GM21825 (cell line): ENCODE results near the gene ERBB4.
"Not testable (repeated sequence)": the region's sequence is repeated elsewhere in the genome, so short reads cannot be mapped to it uniquely, and the experiment has no call there.

Experiments
- ATAC-seq: cut with Tn5 transposase; IDR thresholded peaks from one replicate; pipeline ENCODE4 v1.9.1; 2021; ENCODE audit warnings: mild to moderate bottlenecking, moderate library complexity; ENCODE audit not compliant: unreplicated experiment

Gene ERBB4

DNA sequence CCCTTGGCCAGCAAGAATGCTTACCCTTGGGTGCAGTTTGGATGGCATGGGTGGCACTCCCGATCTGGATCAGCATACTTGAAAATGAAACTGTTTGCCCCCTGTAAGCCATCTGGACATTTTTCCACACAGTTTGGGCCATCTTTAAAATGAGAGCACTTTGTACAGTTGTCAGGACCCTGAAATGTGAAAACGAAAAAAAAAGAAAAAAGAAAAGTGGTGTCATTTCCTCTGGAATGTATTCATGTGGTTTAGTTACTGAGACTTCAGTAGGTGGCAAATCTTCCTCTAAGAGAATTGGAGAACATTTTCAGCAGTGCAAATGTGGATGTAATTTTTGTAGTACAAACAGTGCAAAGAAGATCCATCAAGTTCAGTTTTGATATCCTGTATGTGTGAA is 873.3 kb downstream of the ERBB4 start:
- no peak for ATAC-seq

DNA sequence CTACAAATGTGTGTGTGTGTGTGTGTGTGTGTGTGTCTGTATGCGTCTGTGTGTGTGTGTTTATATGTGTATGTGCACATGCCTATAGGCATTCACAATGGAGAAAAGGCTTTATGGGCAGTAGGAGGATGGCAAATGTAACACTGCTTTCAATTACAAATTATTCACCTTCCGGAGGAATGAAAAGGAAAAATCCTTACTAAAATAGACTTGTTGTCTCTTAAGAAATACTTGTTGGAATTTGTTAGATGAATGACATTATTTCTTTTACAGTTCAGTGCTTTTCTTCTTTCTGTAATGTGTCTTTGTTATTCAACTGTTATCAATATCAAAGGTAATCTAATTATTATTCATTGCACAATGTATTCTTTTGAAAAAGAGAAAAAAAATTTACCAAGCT is 874.3 kb downstream of the ERBB4 start:
- ATAC-seq = no peak

DNA sequence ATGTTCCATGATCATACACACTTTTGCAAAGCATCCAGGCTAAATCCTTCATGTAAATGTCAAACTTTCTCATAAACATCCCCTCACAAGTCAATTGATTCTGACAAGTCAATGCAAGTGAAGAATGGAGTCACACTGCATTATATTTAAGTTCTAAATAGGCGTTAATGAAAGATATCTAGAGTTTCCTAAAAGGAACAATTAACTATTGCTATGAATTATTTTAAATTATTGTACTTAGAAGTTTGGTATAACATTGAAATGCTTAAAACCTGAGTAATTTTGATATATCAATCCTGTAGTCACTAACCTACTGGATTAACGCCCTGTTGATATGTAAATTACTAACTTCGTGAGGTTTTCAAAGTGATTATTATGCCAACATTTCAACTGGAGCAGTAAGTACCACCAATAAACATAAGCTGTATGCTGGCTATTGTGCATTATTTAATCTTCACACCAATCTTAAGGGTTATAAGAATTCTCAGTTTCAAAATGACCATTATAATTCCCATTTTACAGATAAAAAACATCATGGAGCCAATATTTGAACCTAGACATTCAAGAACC is 884.3 kb downstream of the ERBB4 start:
- ATAC-seq = no peak

DNA sequence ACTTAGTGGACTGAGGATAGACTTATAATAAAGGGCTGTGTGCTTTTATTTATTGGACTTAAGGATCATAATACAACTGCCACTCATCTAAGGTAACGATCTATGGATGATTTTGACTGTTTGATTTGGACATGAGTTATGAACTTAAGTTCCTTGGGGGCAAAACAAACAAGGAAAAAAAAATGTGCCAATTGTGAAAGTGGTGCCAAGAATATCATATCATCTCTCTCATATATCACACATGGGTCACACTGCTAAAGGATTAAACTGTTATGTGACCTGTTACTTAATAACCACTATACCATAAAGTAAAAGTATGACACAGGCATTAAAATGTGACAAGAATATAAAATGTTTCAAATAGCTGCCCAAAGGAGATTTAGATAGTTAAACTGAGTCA is 886.3 kb downstream of the ERBB4 start:
- ATAC-seq = no peak

DNA sequence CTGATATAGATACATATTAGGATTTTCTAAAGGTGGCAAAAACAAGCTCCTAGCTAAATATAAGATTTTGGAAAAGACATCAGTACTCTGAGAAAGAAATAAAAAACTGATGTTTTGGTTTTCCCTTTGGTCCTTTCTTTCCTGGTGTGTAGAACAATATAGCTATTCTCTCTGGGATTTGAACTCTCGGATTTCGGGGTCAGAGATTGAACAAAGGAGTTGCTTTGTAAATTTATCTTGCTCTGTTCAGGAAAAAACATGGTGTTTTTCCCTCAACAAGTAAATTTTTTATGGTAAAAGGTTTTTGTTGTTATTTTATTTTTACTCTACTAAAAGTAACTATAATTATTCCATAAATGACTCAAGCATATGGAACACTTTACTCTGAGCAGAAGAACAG is 889.3 kb downstream of the ERBB4 start:
- ATAC-seq = no peak

DNA sequence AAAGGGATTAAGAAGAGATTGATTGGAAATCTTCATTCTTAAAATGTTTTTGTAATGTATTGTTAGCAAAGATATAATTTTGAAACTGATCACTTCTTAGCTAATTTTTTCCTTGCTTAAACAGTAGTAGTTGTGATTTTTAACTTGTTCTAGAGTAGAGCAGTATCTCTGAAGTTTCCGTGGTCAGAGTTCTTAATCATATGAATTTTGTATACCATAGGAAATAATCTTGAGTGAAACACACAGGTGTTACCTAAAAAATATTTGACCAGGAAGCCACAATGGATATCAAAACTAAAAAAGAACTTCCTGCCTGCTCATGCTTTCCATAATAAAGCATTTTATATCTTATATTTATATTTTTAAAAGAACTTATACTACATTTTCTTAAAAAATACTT is 907.1 kb downstream of the ERBB4 start:
- ATAC-seq = no peak

DNA sequence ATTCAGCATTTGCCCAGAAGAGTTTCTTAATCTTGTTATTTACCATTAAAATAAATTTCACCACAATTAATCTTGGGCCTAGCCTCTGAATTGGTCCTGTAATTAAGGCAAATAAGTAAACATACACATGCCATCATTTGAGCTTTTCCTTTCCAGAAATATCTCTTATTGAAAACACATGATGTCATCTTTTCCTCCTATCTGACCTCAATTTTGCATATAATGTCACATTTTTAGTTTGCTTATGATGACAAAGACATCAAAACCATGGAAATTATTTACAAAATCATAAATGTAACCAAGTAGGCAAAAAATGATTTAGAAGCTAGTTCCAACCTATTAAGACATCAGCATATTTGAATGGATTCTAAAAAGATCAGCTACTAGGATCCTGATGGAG is 915.5 kb downstream of the ERBB4 start:
- no peak for ATAC-seq

DNA sequence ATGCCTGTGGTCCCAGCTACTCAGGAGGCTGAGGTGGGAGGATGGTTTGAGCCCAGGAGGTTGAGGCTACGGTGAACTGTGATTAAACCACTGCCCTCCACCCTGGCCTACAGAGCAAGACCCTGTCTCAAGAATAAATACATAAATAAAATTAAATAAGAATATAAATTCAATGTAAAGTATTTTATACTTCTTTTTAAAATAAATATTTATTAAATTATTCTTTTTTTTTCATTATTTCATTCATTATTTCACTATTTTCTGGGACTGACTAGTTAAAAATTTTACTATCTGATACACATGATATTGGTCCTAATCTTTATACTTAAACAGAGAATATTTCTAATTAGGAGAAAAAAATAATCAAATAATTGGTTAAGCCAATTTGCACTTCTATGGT is 917.6 kb downstream of the ERBB4 start:
- ATAC-seq = no peak

DNA sequence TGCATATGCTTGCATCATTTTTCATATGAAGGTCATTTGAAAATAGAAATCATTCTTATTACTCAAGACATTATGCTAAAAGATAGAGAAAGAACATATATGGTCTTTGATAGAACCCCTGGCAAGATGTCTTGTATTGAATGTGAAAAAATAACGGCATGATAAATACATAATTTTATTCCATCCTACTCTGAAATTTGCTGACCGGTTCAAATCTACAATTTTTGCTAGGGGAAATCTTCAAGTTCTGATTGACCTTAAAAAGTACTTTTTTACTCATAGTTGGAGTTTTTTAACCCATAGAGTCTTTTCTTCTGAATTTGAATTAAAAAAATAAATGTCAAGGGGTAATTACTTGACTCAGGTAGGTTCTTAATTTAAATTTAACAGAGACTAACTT is 920.8 kb downstream of the ERBB4 start:
- no peak for ATAC-seq

DNA sequence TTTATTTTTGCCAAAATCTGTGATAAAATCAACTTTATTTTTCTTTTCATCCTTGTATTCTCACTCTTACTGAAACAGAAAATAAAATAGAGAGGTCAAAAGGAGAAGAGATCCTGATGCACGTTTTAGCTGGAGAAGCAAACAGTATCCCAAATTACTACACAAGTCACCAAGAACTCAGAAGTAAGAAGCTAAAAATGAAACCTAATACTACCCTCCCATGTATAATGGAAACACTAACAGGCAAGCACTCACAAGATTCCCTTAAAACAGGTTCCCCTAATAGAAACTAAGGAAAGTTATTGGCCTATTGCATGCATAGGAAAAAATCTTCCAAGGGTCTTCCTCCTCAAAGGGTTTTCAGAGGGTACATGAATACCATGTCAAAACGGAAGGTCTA is 927.0 kb downstream of the ERBB4 start:
- ATAC-seq = no peak

DNA sequence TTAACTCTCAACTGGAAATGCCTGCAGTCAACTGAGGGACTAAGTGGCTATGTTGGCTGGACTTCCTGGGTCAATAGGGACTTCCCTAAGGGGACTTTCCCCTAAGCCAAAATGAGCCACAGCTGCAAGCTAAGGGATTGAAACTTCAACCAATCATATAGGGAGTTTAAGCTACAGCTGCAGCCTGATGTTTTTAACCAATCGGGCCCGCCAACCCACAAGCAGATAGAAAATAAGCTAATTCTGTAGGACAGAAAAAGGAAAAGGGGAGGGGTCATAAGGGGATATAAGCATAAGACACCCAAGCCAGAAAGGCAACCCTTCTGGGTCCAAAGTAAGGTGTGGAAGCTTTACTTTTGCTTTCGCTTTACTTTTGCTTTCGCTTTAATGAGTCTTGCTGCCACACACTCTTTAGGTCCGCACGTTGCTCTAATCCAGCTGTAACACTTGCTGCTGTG is 927.5 kb downstream of the ERBB4 start:
- ATAC-seq = no peak

DNA sequence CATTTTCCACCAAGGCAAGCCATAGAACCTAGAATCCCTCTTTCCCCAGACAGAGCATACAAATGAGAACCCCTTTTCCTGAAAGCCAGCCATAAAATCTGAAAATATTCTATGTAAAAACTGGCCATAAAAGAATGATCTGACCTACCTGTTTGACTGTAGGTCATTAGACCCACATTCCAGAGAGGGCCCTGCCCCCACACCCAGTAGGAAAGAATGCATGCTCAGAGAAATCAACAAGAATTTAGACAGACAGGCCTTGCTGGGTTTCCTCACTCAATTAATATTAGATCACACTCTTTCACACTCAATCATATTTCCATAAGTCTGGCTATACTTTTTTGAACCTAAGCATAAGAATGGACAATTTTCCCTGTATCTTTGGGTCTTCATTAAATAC is 929.5 kb downstream of the ERBB4 start:
- ATAC-seq = no peak

DNA sequence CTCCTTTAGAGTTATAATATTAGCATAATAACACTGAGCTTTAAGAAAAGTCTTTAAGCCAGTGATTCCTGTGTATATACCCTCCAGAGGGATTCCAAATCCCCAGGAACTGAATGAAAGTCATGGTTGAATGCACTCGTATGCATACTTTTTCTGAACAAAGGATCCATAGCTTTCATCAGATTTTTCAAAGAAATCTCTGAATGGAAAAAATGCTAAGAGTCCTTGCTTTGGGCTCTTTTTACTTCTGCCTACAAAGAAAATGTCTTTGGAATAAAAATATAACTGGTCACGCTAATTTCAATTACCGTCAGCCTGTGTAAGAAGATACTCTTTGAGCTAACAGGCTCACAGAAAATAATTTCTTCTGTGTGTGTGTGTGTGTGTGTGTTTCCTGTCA is 939.5 kb downstream of the ERBB4 start:
- no peak for ATAC-seq

DNA sequence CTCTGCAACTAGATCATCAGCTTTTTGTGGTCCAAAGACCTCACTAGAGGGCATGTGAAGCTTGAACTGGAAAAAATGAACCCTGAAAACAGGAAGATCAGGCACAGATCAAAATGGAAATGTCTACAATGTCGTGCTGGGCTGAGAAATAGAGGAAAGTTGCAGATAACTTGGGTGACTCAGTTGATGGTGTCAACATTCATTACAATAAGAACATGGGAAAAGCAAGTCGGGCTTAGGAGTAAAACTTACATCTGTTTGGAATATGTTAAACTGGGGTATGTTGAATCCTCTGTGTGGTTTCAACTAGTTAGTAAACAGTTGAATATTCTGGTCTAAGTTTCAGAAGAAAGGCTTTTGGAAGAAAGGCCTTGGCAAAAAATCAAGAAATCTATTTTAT is 940.4 kb downstream of the ERBB4 start:
- ATAC-seq = no peak

DNA sequence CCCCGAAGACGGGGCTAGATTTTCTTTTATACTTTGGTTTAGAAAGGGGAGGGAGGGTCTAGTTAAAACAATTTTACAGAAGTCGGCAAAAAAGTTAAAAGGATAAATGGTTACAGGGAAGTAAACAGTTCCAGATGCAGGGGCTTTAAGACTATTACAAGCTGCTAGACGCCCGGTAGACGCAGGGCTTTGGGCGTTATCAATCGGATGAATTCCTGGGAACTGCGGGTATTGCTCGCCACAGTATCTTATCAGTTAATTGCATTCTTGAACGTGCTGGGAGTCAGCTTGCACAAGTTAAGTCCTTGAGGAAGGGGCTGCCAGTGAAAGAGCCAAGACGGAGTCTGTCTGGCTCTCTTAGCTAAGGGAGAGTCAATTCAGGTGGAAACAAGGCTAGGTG is 946.6 kb downstream of the ERBB4 start:
- ATAC-seq = not testable (repeated sequence)

DNA sequence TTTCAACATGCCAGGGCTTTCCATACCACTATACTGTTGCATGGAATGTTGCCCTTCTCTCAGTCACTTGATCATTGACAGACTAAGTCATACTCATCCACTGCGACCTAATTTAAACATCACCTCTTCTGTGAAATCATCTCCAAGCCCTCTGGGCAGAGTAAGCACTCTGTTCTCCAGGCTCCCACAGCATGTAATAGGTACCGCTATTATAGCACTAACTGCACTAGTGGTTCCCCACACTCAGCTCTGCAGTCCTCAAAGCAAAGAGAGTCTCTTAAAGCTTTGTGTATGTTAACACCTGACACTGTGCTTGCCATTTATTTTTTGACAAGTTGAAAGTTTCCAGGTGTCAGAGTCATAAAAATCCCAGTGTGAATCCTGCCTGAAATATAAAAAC is 947.2 kb downstream of the ERBB4 start:
- ATAC-seq = no peak

DNA sequence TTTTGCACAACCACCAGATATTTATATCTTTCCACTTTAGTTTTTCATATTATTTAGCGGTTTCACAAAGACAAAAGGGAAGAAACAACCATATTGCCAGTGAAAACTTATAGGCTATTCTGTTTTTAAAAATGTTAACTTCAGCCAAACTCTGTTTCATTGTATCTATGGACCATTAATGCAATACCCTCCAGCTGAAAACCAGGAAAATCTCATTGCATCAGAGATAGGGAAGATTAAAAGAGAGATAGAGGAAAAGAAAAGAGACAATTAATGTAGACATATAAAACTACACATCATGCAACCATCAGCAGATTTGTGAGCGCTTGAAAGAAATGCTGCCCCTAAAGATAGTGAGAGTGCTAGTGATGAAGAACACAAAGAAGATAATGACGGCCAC is 970.2 kb downstream of the ERBB4 start:
- no peak for ATAC-seq

DNA sequence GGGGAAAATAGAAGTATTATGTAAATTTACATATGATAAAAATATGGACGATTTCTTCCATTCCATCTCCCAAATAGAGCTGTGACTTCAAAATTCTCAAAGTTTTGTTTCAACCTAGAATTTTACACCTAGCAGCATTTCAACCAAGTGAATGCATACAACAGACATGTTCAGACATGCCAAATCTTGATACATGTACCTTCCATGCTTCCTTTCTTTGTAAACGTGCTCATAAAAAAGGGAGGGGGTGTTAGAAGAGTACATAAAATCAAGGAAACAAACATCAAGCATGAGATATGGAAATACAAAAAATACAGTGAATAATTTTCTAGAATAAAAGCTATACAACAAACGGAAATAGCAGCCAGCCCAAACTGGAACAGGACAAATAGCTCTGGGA is 974.2 kb downstream of the ERBB4 start:
- no peak for ATAC-seq

DNA sequence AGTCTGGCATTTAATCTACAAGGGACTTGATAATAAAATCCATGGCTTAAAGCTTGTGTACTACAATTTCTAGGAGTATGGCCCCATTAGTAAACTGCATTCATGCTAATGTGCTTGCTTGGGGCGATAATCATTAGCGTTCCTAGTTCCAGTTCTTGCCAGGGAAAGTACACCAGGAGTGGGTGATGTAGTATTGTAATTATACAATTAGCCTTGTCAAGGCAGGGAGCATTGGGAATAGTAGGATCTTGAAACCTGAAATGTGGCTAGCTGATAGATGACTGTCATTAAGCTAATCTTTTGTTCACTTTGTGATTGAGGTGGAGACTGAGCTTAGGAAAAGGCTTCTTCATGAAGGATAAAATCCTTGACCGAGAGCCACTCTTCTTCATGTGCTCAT is 993.0 kb downstream of the ERBB4 start:
- no peak for ATAC-seq

DNA sequence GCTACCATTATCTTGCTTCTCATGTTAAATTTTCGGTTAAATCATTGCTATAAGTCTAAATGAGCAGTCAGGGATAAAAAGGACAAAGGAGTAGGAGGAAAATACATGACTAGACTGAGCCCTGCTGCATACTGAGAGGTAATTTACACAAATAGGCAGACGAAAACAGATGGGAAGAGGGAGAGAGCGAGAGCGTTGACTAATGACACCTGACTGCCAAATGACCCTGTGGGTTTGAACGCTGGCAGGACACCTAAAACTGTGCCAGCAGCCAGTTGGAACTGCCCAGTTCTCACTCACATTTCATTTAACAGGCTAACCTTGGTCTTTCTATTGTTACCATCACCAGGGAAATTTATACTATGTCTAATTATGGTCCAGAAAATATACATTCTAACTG is 1004.0 kb downstream of the ERBB4 start:
- no peak for ATAC-seq

DNA sequence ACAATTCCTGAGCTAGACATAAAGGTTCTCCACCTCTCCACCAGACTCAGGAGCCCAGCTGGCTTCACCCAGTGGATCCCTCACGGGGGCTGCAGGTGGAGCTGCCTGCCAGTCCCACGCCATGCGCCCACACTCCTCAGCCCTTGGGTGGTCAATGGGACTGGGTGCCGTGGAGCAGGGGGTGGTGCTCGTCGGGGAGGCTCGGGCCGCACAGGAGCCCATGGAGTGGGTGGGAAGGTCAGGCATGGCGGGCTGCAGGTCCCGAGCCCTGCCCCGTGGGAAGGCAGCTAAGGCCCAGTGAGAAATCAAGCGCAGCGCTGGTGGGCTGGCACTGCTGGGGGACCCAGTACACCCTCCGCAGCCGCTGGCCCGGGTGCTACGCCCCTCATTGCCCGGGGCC is 1014.4 kb downstream of the ERBB4 start:
- not testable (repeated sequence) for ATAC-seq

DNA sequence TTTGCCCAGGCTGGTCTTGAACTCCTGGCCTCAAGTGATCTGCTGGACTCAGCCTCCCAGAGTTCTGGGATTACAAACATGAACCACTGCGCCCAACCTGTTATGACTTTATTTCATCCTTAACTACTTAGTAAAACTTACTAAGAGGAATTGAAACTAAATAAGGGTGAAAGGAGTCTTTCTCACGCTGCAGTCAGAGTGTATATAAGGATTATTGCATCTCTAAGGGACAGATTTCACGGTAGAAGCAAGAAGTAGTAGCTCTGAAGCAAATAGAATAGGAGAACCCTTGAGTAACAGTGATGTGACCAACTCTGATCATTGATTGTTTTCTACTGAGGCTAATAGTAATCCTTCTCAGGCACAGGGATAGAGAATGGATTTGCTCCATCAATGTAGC is 1022.1 kb downstream of the ERBB4 start:
- no peak for ATAC-seq

DNA sequence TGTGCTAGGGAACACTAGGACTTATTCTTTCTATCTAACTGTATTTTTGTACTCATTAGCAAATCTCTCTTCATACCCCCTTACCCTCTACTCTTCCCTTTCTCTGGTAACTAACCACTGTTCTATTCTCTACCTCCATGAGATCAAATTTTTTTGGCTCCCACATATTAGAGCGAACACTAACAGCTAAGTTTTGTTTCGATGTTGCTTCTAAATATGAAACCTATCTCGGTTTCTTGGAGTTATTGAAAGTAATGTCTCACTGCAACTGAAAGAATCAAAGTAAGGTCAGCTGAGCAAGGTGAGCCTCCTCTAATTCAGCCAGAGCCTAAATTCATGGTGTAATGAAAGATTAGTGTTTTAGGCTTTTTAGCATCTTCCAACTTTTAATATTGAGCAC is 1024.6 kb downstream of the ERBB4 start:
- ATAC-seq = no peak

DNA sequence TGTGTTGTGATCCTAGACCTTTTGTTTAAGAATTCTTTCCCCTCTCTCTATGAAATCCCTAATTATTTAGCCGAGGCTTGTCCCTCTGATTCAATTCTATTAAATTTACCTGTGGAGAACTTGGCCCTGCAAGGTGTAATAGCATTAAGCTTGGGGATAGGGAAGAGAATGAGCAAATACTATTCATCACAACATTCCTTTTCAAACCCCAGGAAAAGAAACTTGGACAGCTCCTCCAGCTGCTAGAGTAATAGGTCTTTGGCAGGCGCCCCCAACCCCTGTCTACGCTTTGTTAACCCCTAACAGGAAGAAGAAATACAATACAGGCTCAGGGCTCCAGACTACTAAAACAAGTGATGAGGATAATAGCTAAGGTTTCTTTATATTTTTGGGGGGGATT is 1025.2 kb downstream of the ERBB4 start:
- ATAC-seq = no peak
